ENCODE results near the gene CRTC1.
A peak's percentile ranks its signal among the peaks of the same experiment; 100 is the strongest.

Gene CRTC1

GRCh38 chr19:18773682-18774081 is 90.2 kb downstream of the CRTC1 start:
- no peak for DNase-seq

GRCh38 chr19:18774107-18774506 is 90.6 kb downstream of the CRTC1 start:
- no peak for DNase-seq

GRCh38 chr19:18774782-18775444 is 91.4 kb downstream of the CRTC1 start:
- DNase-seq, result no peak

GRCh38 chr19:18775586-18776287 is 92.3 kb downstream of the CRTC1 start:
- no peak for DNase-seq

- no peak for DNase-seq
Measured at GRCh38 chr19:18776288-18776594, 92.8 kb downstream of the CRTC1 start.

GRCh38 chr19:18776736-18777135 is 93.3 kb downstream of the CRTC1 start:
- DNase-seq, result no peak

- DNase-seq, result no peak
Measured at GRCh38 chr19:18777301-18778075, 94.0 kb downstream of the CRTC1 start.

- no peak for DNase-seq
Measured at GRCh38 chr19:18778076-18778389, 94.6 kb downstream of the CRTC1 start.

GRCh38 chr19:18778826-18779495 is 95.5 kb downstream of the CRTC1 start:
- DNase-seq, result no peak

GRCh38 chr19:18780081-18780480 is 96.6 kb downstream of the CRTC1 start:
- DNase-seq, result no peak

- no peak for DNase-seq
Measured at GRCh38 chr19:18780631-18781030, 97.2 kb downstream of the CRTC1 start.

- no peak for DNase-seq
Measured at GRCh38 chr19:18781047-18781600, 97.6 kb downstream of the CRTC1 start.

GRCh38 chr19:18781885-18782527 is 98.5 kb downstream of the CRTC1 start:
- no peak for DNase-seq

GRCh38 chr19:18782559-18783225 is 99.2 kb downstream of the CRTC1 start:
- no peak for DNase-seq

GRCh38 chr19:18783958-18784785 is 100.7 kb downstream of the CRTC1 start:
- no peak for DNase-seq

GRCh38 chr19:18784786-18785120 is 101.3 kb downstream of the CRTC1 start:
- no peak for DNase-seq

- DNase-seq, result peak; percentile 47
Measured at GRCh38 chr19:18785179-18786124, 102.0 kb downstream of the CRTC1 start.

- no peak for DNase-seq
Measured at GRCh38 chr19:18788529-18789421, 105.3 kb downstream of the CRTC1 start.

GRCh38 chr19:18789422-18789869 is 106.0 kb downstream of the CRTC1 start:
- no peak for DNase-seq

All from activated CD4-positive, alpha-beta T cell treated with anti-CD3 and anti-CD28 coated beads for 1 hour (primary cell).